Hypothalamus (tissue), 51 donors: ENCODE data around the gene ADPRHL1.
"Not testable (repeated sequence)": the region's sequence is repeated elsewhere in the genome, so short reads cannot be mapped to it uniquely, and the experiment has no call there.

Source experiments
- DNase-seq, 51 donors: peaks; one replicate each; lab custom pipeline; 2025; lab: John Stamatoyannopoulos, UW

The ADPRHL1 gene

DNA sequence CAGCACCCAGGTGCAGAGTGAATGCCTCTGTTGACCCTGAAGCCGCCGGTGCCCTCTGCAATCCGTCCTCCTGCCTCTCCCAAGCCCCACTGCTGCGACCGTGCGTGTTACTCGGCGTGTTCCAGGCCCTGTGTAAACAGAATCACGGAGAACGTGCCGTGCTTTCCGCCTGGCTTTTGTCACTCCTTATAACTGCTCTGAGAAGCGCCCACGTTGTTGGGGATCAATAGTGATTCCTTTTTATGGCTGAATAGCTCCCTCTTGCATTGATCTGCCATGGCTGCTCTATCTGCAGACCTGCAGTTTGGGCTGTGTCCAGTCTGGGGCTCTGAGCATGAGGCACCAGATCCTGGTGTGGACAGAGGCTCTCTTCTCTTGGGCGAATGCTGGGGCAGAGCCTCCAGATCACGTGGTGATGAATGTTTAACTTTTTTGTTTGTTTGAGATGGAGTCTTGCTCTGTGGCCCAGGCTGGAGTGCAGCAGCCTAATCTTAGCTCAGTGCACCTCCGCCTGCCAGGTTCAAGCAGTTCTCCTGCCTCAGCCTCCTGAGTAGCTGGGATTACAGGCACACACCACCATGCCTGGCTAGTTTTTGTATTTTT lies 15.8 kb downstream of the ADPRHL1 start:
- no peak for DNase-seq

DNA sequence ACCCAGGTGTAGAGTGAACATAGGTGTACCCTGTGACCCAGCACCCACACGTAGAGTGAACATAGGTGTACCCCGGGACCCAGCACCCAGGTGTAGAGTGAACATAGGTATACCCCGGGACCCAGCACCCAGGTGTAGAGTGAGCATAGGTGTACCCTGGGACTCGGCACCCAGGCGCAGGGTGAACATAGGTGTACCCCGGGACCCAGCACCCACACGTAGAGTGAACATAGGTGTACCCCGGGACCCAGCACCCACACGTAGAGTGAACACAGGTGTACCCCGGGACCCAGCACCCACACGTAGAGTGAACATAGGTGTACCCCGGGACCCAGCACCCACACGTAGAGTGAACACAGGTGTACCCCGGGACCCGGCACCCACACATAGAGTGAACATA lies 16.4 kb downstream of the ADPRHL1 start:
- not testable (repeated sequence) for DNase-seq

DNA sequence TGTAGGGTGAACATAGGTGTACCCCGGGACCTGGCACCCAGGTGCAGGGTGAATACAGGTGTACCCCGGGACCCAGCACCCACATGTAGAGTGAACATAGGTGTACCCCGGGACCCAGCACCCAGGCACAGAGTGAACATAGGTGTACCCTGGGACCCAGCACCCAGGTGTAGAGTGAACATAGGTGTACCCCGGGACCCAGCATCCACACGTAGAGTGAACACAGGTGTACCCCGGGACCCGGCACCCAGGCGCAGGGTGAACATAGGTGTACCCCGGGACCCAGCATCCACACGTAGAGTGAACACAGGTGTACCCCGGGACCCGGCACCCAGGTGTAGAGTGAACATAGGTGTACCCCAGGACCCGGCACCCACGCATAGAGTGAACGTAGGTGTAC lies 17.4 kb downstream of the ADPRHL1 start:
- peak in 1 of 51 donors; percentile 18 for DNase-seq

DNA sequence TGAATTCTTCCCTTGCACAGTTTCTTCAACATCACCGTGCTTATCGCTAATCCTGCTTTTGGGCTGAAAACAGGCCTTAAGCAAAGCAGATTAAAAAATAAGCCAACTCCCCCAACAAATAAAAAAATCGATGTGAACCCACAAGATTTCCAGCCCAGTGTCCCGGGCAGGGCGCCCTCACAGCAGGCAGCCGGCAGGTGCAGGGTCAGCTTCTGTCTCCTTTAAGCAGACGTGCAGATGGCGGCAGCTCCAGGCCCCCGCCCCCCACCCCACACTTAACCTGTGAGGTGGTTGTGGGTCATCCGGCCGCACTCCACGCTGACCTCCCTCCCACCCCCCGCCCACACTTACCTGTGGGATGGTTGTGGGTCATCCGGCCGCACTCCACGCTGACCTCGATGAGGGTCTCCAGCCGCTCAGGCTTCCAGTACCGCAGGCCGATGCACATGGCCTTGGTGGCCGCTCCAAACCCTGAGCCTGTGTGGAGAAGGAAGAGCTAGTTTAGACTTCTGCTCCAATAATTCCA lies 19.8 kb downstream of the ADPRHL1 start:
- no peak for DNase-seq

DNA sequence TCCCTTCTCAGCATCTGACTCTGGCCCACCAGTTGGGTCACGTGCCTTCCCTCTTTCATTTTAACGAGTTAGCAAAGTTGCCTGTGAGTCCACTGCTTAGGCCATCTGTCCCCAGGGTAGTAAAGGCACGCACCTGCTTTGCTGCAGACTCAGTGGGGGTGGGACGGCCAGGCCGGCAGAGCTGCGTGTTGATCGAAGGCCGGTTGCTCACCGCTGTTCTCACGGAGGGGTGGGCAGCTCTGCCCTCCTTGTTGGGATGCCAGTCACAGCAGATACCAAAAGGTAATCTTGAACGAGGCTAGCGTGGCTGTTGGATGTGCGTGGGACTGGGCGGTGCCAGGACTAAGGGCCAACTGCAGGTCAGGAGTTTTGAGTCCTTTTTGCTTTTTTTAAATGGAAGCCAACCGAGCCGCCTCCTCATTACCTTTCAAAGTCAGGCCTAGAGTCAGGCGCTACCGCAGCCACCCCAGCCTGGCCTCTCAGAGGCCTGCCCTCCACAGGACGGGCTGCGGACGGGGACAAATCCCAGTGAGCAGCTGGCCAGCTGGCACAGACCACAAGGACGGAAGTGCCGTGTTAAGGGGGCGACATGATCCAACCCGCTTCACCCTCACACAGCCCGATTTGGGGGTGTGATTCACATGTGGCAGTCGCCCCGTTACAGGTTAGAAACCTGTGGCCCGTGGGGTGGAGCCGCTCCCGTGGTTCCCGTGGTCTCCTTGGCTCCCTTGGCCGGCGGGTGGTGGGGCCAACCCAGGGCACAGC lies 20.6 kb downstream of the ADPRHL1 start:
- DNase-seq = no peak

DNA sequence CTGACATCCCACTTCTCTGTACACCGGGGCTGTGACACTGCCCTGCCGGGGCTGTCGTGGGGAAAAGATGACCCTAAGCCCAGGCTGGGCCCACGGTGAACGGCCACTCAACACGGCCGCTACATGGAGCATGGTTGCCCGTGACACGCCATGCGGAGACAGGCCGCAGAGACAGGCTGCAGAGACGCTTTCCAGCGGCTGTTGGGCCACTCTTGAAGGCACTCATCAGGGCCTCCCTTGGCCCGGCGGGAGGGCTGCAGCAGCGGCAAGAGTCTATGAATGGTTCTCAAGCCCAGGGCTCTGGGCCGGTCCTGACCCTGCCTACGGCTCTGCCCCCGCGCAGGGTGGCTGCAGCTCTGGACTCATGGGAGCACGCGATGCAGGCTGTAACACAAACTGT lies 22.1 kb downstream of the ADPRHL1 start:
- DNase-seq = no peak

DNA sequence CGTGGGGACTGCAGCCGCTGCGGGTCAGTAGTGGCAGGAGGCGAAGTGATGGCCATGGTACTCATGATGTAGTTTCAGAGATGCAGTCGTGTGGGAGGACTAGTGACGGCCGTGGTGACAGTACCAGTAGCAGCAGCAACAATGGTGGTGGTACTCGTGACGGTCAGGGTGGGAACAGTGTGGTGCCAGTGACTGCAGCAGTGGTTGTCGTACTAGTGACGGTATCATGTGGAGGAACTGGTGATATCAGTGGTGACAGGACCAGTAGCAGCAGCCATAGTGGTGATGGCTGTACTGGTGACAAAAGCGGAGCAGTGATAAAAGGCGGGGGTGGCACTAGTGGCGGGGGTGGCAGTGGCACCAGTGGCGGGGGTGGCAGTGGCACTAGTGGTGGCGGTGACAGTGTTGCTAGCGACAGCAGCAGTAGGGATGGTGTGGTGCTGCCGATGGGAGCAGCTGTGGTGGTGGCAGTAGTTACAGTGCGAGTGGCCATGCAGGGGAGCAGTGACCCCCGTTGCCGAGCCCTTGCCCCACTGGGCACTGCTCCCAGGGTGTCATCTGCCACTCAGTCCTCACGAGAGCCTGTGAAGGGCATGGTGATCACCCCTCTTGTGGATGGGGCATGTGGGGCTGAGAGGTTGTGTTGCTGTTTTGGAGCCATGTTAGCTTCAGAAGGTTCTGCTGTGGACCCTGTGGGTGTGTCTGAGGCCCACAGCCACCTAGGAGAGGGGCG lies 22.7 kb downstream of the ADPRHL1 start:
- no peak for DNase-seq

DNA sequence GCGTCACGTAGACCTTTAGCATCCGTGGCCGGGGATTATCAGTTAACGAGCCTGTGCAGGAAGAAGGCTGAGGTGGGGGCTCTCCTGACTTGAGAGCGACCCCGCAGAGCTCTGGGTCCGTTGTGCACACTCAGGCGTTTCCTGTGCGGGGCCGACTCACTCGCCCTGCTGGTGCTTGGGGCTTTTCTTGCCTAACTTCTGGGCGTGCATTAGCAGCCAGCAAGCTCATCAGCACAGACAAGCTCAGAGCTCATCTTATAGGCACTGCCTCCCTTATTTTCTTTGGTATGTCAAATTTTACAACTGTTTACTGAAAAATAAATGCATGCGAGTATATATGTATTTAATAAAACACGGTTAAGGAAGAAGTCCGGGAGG lies 23.7 kb downstream of the ADPRHL1 start:
- DNase-seq = no peak

DNA sequence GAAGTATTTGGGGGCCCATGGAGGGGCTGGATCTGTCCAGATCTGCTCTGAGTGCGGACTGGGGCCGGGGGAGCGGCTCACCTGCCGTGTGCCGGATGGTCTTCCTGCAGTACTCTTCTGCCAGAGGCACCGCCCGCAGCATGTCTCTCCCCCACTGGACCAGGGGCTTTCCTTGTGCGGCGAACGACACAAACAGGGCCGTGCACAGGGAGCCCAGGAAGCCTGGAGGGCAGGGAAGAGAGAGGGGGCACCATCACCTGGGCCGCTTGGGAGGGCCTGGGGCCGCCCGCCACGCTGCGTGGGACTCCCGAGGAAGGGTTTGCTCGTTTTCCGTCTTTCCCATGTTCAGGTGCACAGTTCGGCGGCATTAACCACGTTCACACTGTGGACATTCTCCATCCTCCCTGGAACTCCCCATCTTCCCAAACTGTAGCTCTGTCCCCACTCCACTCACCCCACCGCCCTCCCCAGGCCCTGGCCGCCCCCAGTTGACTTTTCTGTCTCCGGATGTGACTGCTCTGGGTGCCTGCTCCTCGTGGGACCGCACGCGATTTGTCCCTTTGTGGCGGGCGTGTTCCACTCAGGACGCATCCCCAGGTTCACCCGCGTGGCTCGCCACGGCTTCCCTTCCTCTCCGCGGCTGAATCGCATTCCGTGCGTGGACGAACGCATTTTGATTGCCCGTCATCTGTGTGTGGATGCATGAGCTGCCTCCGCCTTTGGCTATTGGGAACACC lies 24.2 kb downstream of the ADPRHL1 start:
- DNase-seq = no peak

DNA sequence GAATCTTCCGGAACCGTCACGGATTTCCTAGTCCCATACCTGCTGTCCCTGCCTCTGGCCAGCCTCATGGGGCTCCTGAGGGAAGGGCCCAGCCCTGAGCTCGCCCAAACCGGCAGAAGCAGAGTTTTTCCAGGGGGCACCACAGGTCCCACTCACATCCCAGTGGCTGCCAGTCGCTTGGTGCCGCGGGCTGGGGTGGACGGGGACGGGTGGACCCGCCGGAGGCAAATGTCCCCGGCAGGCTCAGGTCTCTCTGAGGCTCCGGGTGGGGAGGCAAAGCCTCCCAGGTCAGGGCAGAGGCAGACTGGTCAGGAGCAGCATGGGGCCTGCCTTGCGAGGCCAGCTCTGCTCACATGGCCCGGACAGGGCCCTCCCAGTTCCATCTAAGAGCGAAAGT lies 24.8 kb downstream of the ADPRHL1 start:
- DNase-seq = no peak

DNA sequence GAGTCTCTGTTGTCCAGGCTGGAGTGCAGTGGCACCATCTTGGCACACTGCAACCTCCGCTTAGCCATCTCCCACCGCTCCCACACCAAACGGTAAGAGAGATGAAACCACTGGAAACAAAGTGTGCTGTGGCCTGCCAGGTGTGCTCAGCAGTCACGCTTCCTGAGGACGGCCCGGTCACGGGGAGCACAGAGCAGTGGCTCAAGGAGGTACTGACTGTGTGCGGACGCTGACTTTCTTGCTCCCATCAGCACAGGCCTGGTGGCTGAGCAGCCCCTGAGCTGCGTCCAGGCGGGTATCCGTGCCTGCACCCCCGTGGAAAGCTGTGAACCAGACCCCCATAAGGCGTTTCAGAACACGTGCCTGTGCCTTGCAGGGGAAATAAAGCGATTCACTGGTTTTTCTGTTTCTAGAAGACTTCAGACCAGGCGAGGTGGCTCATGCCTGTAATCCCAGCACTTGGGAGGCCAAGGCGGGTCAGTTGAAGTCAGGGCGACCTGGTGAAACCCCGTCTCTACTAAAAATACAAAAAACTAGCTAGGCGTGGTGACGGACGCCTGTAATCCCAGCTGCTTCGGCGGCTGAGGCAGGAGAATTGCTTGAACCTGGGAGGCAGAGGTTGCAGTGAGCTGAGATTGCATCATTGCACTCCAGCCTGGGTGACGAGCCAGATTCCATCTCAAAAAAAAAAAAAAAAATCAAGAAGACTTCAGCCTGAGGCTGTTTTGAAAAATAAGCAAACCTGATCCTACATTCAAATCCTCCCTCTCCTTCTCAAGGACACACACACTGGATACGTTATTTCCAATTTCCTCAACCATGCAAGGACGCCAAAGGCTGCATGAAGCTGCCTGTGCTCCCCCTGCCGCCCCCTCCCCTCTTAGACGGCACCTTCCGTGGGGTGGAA lies 25.5 kb downstream of the ADPRHL1 start:
- DNase-seq = no peak

DNA sequence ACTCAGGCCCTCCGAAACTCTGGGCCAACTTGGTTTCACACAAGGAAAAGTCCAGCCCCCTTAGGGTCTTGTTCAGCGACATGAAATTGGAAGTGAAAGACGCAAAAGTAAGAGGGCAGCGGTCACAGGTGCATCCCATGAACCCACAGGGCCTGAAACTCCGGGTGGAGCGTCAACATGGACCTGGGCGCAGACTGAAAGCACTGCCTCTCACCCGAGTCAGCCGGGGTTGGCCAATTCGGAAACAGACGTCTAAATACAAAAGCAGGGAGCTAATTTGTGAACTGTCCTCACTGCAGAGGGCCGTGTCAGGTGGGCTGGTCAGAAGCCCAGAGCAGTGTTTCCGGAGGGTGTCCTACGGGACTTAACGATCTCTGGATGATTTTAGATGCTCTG lies 26.7 kb downstream of the ADPRHL1 start:
- DNase-seq = no peak

DNA sequence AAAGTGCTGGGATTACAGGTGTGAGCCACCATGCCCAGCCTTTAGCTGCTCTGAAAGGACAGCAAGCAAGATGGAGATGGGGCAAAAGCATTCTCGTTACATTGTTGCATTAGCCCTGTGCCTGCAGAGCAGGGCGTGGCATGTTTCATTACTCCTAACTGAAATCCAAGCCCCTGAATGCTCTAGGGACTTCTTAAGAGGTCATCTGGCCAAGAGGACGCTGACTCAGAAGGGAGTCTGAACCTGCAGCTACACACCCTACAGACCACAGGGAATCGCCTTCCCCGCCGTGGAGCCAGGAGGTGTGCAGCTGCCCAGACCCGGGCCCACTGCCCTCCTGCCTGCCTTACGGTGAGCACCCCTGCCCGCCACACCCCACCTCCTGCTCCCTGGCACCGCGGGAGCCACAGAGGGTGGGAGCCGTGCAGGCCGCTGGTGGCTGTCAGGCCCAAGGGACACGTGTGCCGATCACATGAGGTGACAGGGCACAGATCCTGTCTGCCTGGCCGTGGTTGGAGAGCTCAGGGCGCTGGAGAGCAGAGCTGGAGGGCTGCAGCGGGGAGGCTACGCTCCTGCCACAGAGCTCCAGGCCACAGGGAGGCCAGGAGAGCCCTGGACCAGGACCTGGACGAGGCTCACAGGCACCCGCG lies 27.2 kb downstream of the ADPRHL1 start:
- no peak for DNase-seq

DNA sequence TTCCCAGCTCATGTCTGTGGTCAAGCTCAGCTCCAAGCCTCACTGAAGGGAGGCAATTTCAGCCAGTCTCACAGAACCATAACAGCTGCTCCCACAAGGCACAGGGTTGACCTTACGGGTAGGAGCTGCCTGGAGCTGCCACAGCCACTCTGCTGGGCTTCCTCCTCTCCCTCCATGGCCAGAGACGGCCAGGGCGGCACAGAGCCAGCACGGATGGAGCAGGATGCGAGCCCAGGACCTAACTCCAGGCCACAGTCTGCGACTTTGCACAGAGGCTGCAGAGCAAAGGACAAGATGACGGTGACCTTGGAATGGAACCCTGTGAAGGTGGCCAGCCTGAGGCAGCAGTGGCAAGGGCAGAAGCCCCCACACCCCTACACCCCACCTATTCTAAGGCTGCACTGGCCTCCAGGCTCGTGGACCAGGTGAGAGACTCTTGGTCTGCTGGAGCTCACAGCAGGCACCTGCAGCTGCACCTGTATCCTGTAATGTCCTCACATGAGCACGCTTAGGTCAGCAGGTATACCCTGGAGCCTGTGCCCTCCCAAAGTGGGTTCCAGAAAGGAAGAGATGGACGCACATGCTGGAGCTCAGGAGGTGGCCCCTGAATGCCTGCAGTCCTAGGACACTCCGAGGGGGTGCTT lies 29.6 kb downstream of the ADPRHL1 start:
- DNase-seq = no peak

DNA sequence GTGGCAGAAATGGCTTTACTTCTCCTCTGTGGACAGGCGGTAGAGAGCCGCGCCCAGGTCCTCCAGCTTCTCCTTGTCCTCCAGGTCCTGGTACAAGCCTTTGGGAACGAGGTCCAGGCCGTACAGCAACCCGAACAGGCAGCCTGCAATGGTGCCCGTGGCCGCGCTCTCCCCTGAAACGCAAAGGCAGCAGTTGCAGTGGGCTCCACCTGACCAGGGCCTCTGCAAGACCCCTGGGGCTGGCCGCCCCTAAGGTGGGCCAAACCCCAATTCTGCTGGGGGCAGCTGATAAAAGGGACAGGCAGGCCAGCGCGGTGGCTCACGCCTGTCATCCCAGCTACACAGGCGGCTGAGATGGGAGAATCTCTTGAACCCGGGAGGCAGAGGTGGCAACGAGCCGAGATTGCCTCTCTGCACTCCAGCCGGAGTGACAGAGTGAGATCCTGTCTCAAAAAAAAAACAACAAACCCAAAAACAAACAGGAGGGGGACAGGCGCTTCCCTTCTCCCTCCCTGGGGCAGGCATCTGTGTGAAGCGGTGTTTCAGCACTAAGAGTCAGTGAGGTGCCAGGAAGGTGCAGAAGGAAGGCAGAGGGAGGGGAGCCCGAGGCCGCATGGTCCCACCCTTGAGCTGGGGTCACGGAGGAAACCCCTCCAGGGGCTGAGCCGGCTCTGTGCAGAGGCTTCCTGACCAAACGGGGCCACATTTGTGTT lies 30.3 kb downstream of the ADPRHL1 start:
- no peak for DNase-seq

DNA sequence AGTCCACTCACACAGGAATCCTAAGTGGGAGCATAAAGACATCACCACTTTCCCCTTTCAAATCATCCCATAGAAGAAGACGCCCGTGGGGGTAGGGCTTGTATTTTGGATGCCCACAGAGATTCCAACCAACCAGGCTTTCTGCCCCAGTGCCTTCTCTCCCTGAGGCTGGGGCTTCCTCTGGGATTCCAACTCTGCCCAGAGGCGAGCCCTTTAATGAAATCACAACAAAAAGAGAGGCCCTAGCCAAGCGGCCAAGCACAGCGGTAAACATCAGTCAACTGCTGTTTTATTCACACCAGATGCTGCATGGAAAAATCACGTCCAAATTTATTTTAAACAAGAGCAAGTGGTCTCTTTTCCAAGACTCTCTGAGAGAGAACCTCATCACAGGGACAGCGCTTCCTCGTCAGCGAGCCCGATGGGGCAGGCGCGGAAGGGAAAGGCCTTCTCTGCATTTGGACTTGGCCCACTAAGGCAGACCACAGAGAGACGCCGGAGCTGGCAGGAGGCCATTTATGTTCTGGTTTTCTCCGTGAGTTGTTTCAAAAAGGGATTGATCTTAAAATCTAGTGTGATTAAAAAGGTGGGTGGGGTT lies 31.5 kb downstream of the ADPRHL1 start:
- DNase-seq = no peak

DNA sequence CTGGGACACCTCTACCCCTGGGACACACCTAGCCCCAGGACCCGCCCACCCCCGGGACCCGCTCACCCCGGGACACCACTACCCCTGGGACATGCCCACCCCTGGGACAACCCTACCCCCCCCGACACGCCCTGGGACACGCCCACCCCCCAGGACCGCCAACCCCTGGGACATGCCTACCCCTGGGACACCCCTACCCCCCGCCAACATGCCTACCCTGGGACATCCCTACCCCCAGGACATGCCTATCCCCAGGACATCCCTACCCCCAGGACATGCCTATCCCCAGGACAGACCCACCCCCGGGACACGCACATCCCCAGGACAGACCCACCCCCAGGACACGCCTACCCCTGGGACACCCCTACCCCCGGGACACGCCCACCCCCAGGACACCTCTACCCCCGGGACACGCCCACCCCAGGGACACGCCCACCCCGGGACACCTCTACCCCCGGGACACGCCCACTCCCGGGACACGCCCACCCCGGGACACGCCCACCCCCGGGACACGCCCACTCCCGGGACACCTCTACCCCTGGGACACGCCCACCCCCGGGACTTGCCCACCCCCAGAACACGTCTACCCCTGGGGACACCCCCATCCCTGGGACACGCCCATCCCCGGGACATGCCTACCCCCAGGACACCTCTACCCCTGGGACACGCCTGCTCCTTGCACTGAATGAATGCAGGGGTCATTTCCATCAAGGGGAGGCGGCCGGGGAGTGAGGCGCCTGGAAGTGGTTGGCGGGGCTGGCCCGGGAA lies 32.3 kb downstream of the ADPRHL1 start:
- DNase-seq = no peak
